ENCODE data around the gene ITGA7. TPM values are rescaled to one million over a fixed set of nuclear protein-coding genes. Genes with fewer than 3 reads are reported as not detected.

The ITGA7 gene
- total RNA-seq, 1 donor from 2014 or later = 66.2 TPM

DNA sequence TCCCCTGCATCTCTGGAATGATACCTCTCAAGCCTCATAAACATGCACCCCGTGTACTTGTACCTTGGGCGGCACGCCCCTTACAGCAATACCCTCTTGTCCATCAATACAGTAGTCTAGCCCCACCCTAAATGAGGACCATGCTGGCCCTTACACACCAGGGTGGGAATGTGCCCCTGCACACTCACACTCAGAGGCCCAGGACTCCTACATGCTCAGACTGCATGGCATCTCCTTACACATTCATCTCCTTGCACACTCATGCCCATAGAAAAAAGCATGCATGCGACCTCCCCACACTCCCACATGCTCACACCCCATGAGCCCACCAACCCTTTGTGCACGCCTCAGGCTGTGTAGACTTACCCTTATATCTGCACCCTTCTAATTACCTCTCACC lies 22.0 kb downstream of the ITGA7 start:
- DNase-seq (ENCODE audit: low spot score) = no peak

- no peak for DNase-seq (ENCODE audit: low spot score)
These were observed 22.8 kb downstream of the ITGA7 start for GRCh38 chr12:55684761-55685370.

DNA sequence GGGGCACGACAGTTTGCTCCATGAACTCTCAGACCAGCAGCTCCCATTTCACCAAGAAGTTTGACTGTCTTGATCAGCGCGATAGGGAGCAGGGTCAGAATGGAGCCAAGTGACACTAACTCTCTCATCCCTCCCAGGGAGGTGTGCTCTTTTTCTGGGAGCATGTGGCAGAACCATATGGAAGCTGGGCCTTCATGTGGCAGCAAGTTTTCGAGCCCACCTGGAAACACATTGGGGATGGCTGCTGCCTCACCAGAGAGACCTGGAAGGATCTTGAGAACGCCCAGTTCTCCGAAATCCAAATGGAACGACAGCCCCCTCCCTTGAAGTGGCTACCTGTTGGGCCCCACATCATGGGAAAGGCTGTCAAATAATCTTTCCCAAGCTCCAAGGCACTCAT lies 24.0 kb downstream of the ITGA7 start:
- no peak for DNase-seq (ENCODE audit: low spot score)

DNA sequence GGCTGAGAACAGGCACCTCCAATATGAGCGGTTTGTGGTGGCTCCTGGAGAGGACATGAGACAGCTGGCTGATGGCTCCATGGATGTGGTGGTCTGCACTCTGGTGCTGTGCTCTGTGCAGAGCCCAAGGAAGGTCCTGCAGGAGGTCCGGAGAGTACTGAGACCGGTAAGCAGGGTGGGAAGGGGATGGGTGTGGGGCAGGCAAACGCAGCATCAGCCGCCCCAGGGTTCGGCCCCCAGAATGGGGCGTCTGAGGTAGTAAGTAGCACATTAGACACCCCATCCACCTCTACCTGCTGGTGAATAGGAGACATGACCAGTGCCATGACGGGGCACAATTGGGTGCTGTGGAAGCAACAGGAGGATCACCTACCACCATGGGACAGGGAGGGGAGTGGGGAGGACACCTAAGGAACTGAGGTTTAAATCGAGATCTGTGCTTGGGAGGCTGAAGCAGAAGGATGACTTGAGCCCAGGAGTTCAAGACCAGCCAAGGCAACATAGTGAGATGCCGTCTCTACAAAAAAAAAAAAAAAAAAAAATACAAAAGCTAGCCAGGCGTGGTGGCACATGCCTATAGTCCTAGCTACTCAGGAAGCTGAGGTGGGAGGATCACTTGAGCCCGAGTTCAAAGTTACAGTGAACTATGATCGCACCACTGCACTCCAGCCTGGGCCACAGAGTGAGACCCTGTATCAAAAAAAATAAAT lies 25.5 kb downstream of the ITGA7 start:
- no peak for DNase-seq (ENCODE audit: low spot score)

GRCh38 chr12:55681142-55682077 lies 26.3 kb downstream of the ITGA7 start:
- peak; percentile 32 for DNase-seq (ENCODE audit: low spot score)

DNA sequence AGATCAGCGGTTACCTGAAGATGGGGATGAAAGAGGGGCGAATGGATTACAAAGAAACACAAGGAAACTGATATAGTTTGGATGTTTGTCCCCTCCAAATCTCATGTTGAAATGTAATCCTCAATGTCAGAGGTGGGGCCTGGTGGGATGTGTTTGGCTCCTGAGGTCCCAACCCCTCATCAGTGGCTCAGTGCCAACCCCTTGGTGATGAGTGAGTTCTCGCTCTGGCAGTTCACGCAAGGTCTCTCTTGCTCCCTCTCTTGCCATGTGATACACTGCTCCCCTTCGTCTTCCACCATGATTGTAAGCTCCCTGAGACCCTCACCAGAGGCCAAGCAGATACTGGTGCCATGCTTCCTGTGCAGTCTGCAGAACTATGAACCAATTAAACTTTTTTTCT lies 28.0 kb downstream of the ITGA7 start:
- no peak for DNase-seq (ENCODE audit: low spot score)

- no peak for DNase-seq (ENCODE audit: low spot score)
These were observed 31.0 kb downstream of the ITGA7 start for GRCh38 chr12:55676707-55677106.

GRCh38 chr12:55675666-55676065 lies 32.0 kb downstream of the ITGA7 start:
- DNase-seq (ENCODE audit: low spot score) = no peak

DNA sequence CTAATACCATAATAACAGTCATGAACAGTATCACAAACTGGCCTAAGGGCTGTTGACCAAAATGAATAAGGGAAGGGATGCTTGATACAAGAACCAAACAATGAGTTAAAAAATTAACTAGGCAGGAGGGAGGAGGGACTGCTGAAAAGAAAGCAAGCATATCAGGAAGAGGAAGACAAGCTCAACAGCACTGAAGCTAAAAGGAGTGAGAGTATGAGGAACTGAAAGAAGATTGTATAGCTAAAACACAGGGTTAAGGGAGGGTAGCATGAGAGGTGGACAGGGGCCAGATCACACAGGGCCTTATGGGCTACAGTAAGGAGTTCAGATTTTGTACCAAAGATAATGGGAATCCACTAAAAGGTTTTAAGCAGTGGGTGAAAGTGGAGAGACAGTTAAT lies 34.1 kb downstream of the ITGA7 start:
- DNase-seq (ENCODE audit: low spot score) = peak; percentile 19

DNA sequence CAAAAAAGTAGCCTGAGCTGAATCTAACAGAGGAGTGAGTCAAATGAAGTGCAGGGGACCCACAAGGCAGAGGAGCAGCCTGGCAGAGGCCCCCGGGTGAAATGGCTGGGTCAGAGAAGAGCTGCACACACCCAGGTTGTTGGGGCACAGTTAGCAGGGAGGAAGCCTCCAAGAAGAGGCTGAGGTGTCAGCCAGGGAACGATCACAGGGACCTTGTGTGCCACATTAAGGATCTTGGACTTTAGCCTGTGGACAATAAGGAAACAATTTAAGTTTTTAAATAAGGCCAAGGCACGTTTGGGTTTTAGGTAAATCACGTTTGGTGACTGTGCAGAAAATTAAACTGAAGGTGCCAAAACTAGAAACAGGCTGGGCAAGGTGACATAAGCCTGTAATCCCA lies 36.0 kb downstream of the ITGA7 start:
- no peak for DNase-seq (ENCODE audit: low spot score)

GRCh38 chr12:55670276-55670675 lies 37.4 kb downstream of the ITGA7 start:
- no peak for DNase-seq (ENCODE audit: low spot score)

DNA sequence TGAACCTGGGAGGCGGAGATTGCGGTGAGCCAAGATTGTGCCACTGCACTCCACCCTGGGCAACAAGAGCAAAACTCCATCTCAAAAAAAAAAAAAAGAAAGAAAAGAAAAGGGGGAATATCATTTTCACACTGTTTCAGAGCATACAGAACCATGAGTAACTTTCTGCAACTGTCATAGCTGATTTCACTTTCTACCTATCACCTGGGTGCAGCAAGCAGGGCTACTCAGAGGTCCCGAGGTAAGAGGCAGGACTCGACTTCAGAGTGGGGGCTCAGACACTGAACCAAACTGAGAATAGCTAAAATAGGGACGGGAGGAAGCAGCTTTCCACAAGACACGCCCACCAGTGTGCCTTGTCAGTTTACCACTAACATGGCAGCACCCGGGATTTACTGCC lies 41.2 kb downstream of the ITGA7 start:
- no peak for DNase-seq (ENCODE audit: low spot score)

- DNase-seq (ENCODE audit: low spot score) = no peak
These were observed 42.9 kb downstream of the ITGA7 start for GRCh38 chr12:55664826-55665225.

GRCh38 chr12:55663391-55663790 lies 44.3 kb downstream of the ITGA7 start:
- DNase-seq (ENCODE audit: low spot score) = no peak

GRCh38 chr12:55659486-55660385 lies 48.0 kb downstream of the ITGA7 start:
- DNase-seq (ENCODE audit: low spot score) = no peak

- no peak for DNase-seq (ENCODE audit: low spot score)
These were observed 48.9 kb downstream of the ITGA7 start for GRCh38 chr12:55658635-55659391.

GRCh38 chr12:55658212-55658611 lies 49.5 kb downstream of the ITGA7 start:
- DNase-seq (ENCODE audit: low spot score) = no peak

DNA sequence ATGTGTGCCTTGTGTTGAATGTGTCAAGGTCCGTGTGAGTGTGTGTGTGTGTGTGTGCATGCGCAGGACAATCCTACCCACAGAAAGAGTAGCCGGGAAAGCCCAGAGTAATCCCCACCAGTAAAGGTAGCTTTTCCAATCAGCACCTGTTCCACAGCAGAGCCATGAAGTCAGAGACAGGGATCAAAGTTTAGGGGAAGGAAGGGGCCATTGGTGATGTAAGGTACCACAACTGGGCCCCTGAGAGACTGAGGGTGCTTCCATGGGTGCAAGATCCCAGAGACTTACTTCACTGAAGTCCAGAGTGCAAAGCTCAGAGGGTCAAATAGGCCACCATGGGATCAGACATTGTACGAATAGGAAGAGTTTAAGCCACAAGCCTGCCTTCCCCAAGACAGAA lies 50.5 kb downstream of the ITGA7 start:
- DNase-seq (ENCODE audit: low spot score) = no peak

GRCh38 chr12:55654511-55655214 lies 53.0 kb downstream of the ITGA7 start:
- DNase-seq (ENCODE audit: low spot score) = no peak

- no peak for DNase-seq (ENCODE audit: low spot score)
These were observed 54.7 kb downstream of the ITGA7 start for GRCh38 chr12:55653031-55653430.
